ENCODE measurements around the gene GSPT2. TPM values are rescaled to one million over a fixed set of nuclear protein-coding genes. Genes with fewer than 3 reads are reported as not detected.
A peak's percentile ranks its signal among the peaks of the same experiment; 100 is the strongest.
"Not testable (repeated sequence)": the region's sequence is repeated elsewhere in the genome, so short reads cannot be mapped to it uniquely, and the experiment has no call there.

The GSPT2 gene
- polyA plus RNA-seq (2013, experiment 1 of 2), result 14.6 TPM
- polyA plus RNA-seq (2013, experiment 2 of 2), result 16.1 TPM

DNA sequence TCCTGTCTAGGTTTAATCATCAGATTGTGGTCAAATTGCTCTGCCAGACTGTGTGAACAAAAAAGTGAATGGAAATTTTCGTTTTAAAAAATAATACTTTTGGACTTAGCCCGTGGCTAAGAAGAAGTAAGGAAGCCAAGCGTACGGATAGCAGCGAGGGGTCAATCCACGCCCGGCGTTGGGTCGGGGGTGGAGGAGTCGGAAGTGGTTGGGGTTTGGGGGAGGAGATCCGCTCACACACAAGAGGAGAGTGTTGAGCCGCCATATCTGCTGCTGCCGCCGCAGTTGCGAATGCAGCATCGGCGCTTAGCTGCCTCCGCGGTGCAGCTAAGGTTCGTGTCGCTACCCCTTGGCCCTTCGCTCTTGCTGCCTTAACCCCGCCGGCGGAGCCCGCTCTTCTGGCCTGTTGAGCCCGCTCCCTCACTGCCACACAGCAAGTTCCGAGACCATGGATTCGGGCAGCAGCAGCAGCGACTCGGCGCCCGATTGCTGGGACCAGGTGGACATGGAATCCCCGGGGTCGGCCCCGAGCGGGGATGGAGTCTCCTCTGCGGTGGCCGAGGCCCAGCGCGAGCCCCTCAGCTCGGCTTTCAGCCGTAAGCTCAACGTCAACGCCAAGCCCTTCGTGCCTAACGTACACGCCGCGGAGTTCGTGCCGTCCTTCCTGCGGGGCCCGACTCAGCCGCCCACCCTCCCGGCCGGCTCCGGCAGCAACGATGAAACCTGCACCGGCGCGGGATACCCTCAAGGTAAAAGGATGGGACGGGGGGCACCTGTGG lies at the start of gene GSPT2:
TSS of gene GSPT2 (plus strand) at position 264 of the 779 bp plus-strand sequence. CDS start at position 449, 185 bp downstream.
- no peak within 1 kb of the TSS for H4K8ac ChIP-seq (ENCODE audit: low read depth, low read length)
- no peaks in the 10 kb centered on the region for H3K27me3 ChIP-seq (ENCODE audit: insufficient read depth, low read length, poor library complexity)
- peak within 1 kb of the TSS; percentile 40 for H3K4me2 ChIP-seq (ENCODE audit: low read length)
- no peak within 1 kb of the TSS for H3K27ac ChIP-seq (ENCODE audit: low read depth, low read length)
- peaks cover 7% of the 10 kb centered on the region for H3K79me2 ChIP-seq (ENCODE audit: control insufficient read depth, insufficient read depth, low read length)
- H3K9ac ChIP-seq (ENCODE audit: low read length), result peak within 1 kb of the TSS; percentile 83
- no peak within 1 kb of the TSS for H2BK5ac ChIP-seq (ENCODE audit: low read length)
- no CpG with 5 or more reads among the region's 63 CpGs for WGBS (ENCODE audit: extremely low coverage, insufficient coverage, low lambda C conversion rate)
- H3K4me3 ChIP-seq (ENCODE audit: low read length), result peak within 1 kb of the TSS; percentile 77
- no peaks in the 10 kb centered on the region for H3K79me1 ChIP-seq (ENCODE audit: low read length)
- H3K23ac ChIP-seq (ENCODE audit: low read length), result no peak within 1 kb of the TSS
- peak within 1 kb of the TSS; percentile 76 for H3K18ac ChIP-seq (ENCODE audit: low read length)
- no peak within 1 kb of the TSS for H2BK120ac ChIP-seq (ENCODE audit: low read depth, low read length)
- no peak within 1 kb of the TSS for H2AK5ac ChIP-seq (ENCODE audit: low read length)
- peak within 1 kb of the TSS; percentile 16 for H3K4ac ChIP-seq (ENCODE audit: low read depth, low read length)
- H3K36me3 ChIP-seq (ENCODE audit: control insufficient read depth, insufficient read depth, low read length), result no peaks in the 10 kb centered on the region
- peak; percentile 79 for DNase-seq
- H3K4me1 ChIP-seq (ENCODE audit: control insufficient read depth, low read depth, low read length), result no peaks in the 10 kb centered on the region
- peak within 1 kb of the TSS; percentile 93 for H3K56ac ChIP-seq (ENCODE audit: low read length)
- H2BK15ac ChIP-seq (replicated peaks; ENCODE audit: low read depth), result no peak within 1 kb of the TSS
- H4K5ac ChIP-seq (ENCODE audit: low read length), result no peak within 1 kb of the TSS

DNA sequence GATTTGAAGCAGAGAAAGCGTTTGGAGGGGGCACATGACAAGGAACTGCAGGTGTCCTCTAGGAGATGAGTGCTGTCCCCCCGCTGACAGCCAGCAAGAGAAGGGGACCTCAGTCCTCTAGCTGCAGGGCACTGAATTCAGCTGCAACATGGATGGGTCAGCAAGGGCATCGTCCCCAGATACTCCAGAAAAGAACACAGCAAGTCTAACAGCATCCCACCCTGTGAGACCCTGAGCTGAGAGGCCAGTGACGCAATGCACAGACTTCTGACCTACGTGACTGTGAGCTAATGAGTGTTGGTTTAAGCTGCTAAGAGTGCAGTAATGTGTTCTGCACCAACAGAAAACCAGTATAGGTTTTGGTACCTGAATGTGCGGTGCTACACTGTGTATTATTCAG lies 49.0 kb upstream of the GSPT2 start:
- no peak overlapping the region for H3K27ac ChIP-seq (ENCODE audit: low read depth, low read length)
- no peak for DNase-seq
- no peak overlapping the region for H3K23ac ChIP-seq (ENCODE audit: low read length)
- no peaks in the 10 kb centered on the region for H3K79me1 ChIP-seq (ENCODE audit: low read length)
- H3K79me2 ChIP-seq (ENCODE audit: control insufficient read depth, insufficient read depth, low read length), result no peaks in the 10 kb centered on the region
- H2BK120ac ChIP-seq (ENCODE audit: low read depth, low read length), result no peak overlapping the region
- H3K27me3 ChIP-seq (ENCODE audit: insufficient read depth, low read length, poor library complexity), result no peaks in the 10 kb centered on the region
- no peaks in the 10 kb centered on the region for H3K4me1 ChIP-seq (ENCODE audit: control insufficient read depth, low read depth, low read length)
- no peak overlapping the region for H2AK5ac ChIP-seq (ENCODE audit: low read length)
- no peak overlapping the region for H2BK15ac ChIP-seq (replicated peaks; ENCODE audit: low read depth)
- H3K4ac ChIP-seq (ENCODE audit: low read depth, low read length), result no peak overlapping the region
- no peak overlapping the region for H2BK5ac ChIP-seq (ENCODE audit: low read length)
- H4K8ac ChIP-seq (ENCODE audit: low read depth, low read length), result no peak overlapping the region
- no peak overlapping the region for H3K56ac ChIP-seq (ENCODE audit: low read length)
- H3K18ac ChIP-seq (ENCODE audit: low read length), result no peak overlapping the region
- H3K36me3 ChIP-seq (ENCODE audit: control insufficient read depth, insufficient read depth, low read length), result no peaks in the 10 kb centered on the region
- no peak overlapping the region for H4K5ac ChIP-seq (ENCODE audit: low read length)
- WGBS (ENCODE audit: extremely low coverage, insufficient coverage, low lambda C conversion rate), result no CpG with 5 or more reads among the region's 6 CpGs
- no peak overlapping the region for H3K9ac ChIP-seq (ENCODE audit: low read length)
- H3K4me3 ChIP-seq (ENCODE audit: low read length), result no peak overlapping the region
- no peak overlapping the region for H3K4me2 ChIP-seq (ENCODE audit: low read length)

DNA sequence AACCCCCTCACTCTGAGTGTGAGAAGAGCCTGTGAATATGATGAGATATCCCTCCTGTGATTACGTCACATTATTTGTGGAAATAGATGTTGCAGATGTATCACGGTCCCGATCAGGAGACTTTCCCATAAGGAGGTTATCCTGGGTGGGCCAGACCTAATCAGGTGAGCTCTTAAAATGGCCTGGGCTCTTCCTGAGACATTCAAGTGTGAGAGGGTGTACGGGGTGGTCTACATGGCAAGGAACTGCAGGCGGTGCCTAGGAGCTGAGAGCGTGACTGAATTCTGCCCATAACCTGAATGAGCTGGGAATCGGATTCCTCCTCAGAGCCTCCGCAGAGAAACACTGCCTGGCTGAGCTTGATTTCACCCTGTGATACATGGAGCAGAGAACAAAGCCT lies 45.8 kb upstream of the GSPT2 start:
- Histone ChIP-seq H3K27me3 (ENCODE audit: insufficient read depth, low read length, poor library complexity) (no peaks in the 10 kb centered on the region), H3K4ac (ENCODE audit: low read depth, low read length) (no peak overlapping the region), H3K79me2 (ENCODE audit: control insufficient read depth, insufficient read depth, low read length) (no peaks in the 10 kb centered on the region), H3K4me3 (ENCODE audit: low read length) (no peak overlapping the region), H3K27ac (ENCODE audit: low read depth, low read length) (no peak overlapping the region), H2BK120ac (ENCODE audit: low read depth, low read length) (no peak overlapping the region), H2AK5ac (ENCODE audit: low read length) (no peak overlapping the region), H3K79me1 (ENCODE audit: low read length) (no peaks in the 10 kb centered on the region), H3K9ac (ENCODE audit: low read length) (no peak overlapping the region), H3K56ac (ENCODE audit: low read length) (no peak overlapping the region), H2BK5ac (ENCODE audit: low read length) (no peak overlapping the region), H4K8ac (ENCODE audit: low read depth, low read length) (no peak overlapping the region), H3K4me1 (ENCODE audit: control insufficient read depth, low read depth, low read length) (no peaks in the 10 kb centered on the region), H3K23ac (ENCODE audit: low read length) (no peak overlapping the region), H3K4me2 (ENCODE audit: low read length) (no peak overlapping the region), H2BK15ac (replicated peaks; ENCODE audit: low read depth) (no peak overlapping the region), H3K36me3 (ENCODE audit: control insufficient read depth, insufficient read depth, low read length) (no peaks in the 10 kb centered on the region), H3K18ac (ENCODE audit: low read length) (no peak overlapping the region), H4K5ac (ENCODE audit: low read length) (no peak overlapping the region)
- DNase-seq, result no peak
- no CpG with 5 or more reads among the region's 8 CpGs for WGBS (ENCODE audit: extremely low coverage, insufficient coverage, low lambda C conversion rate)

DNA sequence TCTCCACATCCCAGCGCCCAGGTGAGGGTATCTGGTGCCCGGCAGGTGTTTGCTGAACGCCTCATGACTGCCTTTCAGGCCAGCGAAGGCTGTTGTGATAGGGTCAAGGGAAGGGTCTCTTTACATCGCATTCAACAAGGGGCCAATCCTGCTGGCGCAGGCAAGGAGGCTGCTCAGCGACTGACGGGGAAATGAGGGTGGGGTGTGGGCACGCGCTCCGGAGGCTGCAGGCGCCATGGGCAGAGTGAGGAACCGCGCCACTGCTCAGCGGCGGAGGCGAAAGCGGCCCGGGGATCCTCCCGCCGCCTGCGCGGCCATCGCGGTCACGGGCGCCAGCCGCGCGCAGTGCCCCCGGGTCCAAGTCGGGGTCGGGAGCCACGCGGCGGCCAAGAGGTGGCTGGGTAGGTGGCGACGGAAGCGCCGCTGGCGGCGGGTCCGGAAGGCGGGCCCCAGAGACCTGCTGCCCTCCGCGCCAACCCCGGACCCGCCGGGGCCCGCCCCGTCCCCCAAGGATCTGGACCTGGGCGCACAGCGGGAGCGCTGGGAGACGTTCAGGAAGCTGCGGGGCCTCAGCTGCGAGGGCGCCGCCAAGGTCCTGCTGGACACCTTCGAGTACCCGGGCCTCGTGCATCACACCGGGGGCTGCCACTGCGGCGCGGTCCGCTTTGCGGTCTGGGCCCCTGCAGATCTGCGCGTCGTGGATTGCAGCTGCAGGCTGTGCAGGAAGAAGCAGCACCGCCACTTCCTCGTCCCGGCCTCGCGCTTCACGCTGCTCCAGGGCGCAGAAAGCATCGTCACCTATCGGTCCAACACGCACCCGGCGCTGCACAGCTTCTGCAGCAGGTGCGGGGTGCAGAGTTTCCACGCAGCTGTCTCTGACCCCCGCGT lies 32.7 kb upstream of the GSPT2 start, which contains the start of gene CENPVL1:
TSS of gene CENPVL1 (plus strand) at position 236 of the 888 bp plus-strand sequence. CDS start at position 236, 0 bp downstream.
- H2BK5ac ChIP-seq (ENCODE audit: low read length); H3K4me2 ChIP-seq (ENCODE audit: low read length); DNase-seq; H3K4me3 ChIP-seq (ENCODE audit: low read length); H3K79me2 ChIP-seq (ENCODE audit: control insufficient read depth, insufficient read depth, low read length); H2BK120ac ChIP-seq (ENCODE audit: low read depth, low read length); H2AK5ac ChIP-seq (ENCODE audit: low read length); H4K5ac ChIP-seq (ENCODE audit: low read length); H3K23ac ChIP-seq (ENCODE audit: low read length); H2BK15ac ChIP-seq (replicated peaks; ENCODE audit: low read depth); H3K18ac ChIP-seq (ENCODE audit: low read length); H3K27me3 ChIP-seq (ENCODE audit: insufficient read depth, low read length, poor library complexity); H3K4ac ChIP-seq (ENCODE audit: low read depth, low read length); H3K36me3 ChIP-seq (ENCODE audit: control insufficient read depth, insufficient read depth, low read length); H3K4me1 ChIP-seq (ENCODE audit: control insufficient read depth, low read depth, low read length); H3K9ac ChIP-seq (ENCODE audit: low read length); H3K27ac ChIP-seq (ENCODE audit: low read depth, low read length); H3K79me1 ChIP-seq (ENCODE audit: low read length); H4K8ac ChIP-seq (ENCODE audit: low read depth, low read length); H3K56ac ChIP-seq (ENCODE audit: low read length): not testable (repeated sequence)
- no CpG with 5 or more reads among the region's 87 CpGs for WGBS (ENCODE audit: extremely low coverage, insufficient coverage, low lambda C conversion rate)

DNA sequence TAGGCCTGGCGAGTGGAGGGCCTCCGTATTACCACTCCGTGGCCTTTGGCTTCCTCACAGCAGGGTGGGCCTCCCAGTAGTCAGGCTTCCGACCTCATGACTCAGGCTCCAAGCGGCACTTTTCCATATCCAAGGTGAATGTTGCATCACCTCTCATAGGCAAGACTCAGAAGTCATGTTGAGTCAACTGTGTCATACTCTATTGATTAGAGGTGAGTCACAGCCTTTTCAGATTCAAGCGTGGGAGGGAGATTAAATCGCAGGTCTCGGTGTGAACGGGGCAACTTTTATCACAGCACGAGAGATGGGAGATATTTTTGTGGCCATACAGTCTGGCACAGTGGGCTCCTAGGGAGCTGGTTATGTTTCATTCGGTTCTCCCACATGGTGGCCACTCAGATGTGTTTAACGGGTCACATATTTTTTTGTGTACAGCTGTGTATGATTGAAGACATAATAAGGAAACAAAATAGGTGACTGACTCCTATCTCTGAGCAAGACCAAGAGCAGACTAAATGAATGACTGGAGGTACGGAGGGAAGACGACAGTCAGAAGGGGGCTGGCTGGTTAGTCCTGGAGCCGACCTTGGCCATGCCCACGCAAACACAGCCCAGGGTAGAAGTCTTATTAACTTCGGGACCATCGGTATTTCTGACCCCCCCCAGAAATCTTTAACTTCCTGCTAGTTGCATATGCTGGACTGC lies 30.1 kb upstream of the GSPT2 start:
- H2AK5ac ChIP-seq (ENCODE audit: low read length); H4K5ac ChIP-seq (ENCODE audit: low read length); H3K36me3 ChIP-seq (ENCODE audit: control insufficient read depth, insufficient read depth, low read length); H2BK15ac ChIP-seq (replicated peaks; ENCODE audit: low read depth); DNase-seq; H3K4me3 ChIP-seq (ENCODE audit: low read length); H3K9ac ChIP-seq (ENCODE audit: low read length); H4K8ac ChIP-seq (ENCODE audit: low read depth, low read length); H3K4me2 ChIP-seq (ENCODE audit: low read length); H2BK120ac ChIP-seq (ENCODE audit: low read depth, low read length); H3K23ac ChIP-seq (ENCODE audit: low read length); H3K27ac ChIP-seq (ENCODE audit: low read depth, low read length); H3K79me1 ChIP-seq (ENCODE audit: low read length); H2BK5ac ChIP-seq (ENCODE audit: low read length); H3K56ac ChIP-seq (ENCODE audit: low read length); H3K4ac ChIP-seq (ENCODE audit: low read depth, low read length); H3K79me2 ChIP-seq (ENCODE audit: control insufficient read depth, insufficient read depth, low read length); H3K18ac ChIP-seq (ENCODE audit: low read length); H3K4me1 ChIP-seq (ENCODE audit: control insufficient read depth, low read depth, low read length); H3K27me3 ChIP-seq (ENCODE audit: insufficient read depth, low read length, poor library complexity): not testable (repeated sequence)
- WGBS (ENCODE audit: extremely low coverage, insufficient coverage, low lambda C conversion rate), result no CpG with 5 or more reads among the region's 18 CpGs
